H9 (cell line): Measurements from ENCODE around the gene RPL10A. TPM values are rescaled to one million over a fixed set of nuclear protein-coding genes. Genes with fewer than 3 reads are reported as not detected.

Experiments
- DNase-seq: peaks from one replicate; pipeline ENCODE4 v3.0.0-alpha.2; 2017
- H2AFZ ChIP-seq: one replicate; pipeline ENCODE4 v1.6.1; 2013; ENCODE audit warnings: mild to moderate bottlenecking, low read length, control low read depth, moderate library complexity
- H2AK5ac ChIP-seq: 2 replicates; pipeline ENCODE4 v1.6.1; 2013; ENCODE audit warnings: low read length, control low read depth, mixed read lengths; ENCODE audit not compliant: insufficient read length
- H2BK120ac ChIP-seq: one replicate; pipeline ENCODE4 v1.6.1; 2013; ENCODE audit warnings: low read depth, mild to moderate bottlenecking, low read length, control low read depth, inconsistent platforms; ENCODE audit not compliant: poor library complexity, severe bottlenecking
- H2BK12ac ChIP-seq: 2 replicates; pipeline ENCODE4 v1.6.1; 2013; ENCODE audit warnings: low read length, control low read depth, mixed read lengths, low read depth; ENCODE audit not compliant: insufficient read length
- H2BK15ac ChIP-seq: 2 replicates; pipeline ENCODE4 v1.6.1; 2013; ENCODE audit warnings: low read depth, low read length, control low read depth
- H2BK20ac ChIP-seq: one replicate; pipeline ENCODE4 v1.6.1; 2013; ENCODE audit warnings: low read depth, mild to moderate bottlenecking, low read length, control low read depth, inconsistent platforms; ENCODE audit not compliant: poor library complexity, severe bottlenecking
- H2BK5ac ChIP-seq: 2 replicates; pipeline ENCODE4 v1.6.1; 2013; ENCODE audit warnings: low read length, control low read depth, mixed read lengths; ENCODE audit not compliant: insufficient read length
- H3K14ac ChIP-seq: 2 replicates; pipeline ENCODE4 v1.6.1; 2013; ENCODE audit warnings: low read length, control low read depth; ENCODE audit not compliant: insufficient read depth
- H3K18ac ChIP-seq: 2 replicates; pipeline ENCODE4 v1.6.1; 2013; ENCODE audit warnings: low read depth, mild to moderate bottlenecking, mixed read lengths, low read length, control low read depth; ENCODE audit not compliant: insufficient read length
- H3K23ac ChIP-seq: 2 replicates; pipeline ENCODE4 v1.6.1; 2013; ENCODE audit warnings: low read length, control low read depth, mixed read lengths, low read depth; ENCODE audit not compliant: insufficient read length
- H3K23me2 ChIP-seq: 2 replicates; pipeline ENCODE4 v1.6.1; 2013; ENCODE audit warnings: low read depth, mild to moderate bottlenecking, mixed read lengths, low read length, control low read depth; ENCODE audit not compliant: insufficient read length, poor library complexity, severe bottlenecking
- H3K27ac ChIP-seq: 2 replicates; pipeline ENCODE4 v1.5.1; 2013; ENCODE audit warnings: low read length, control low read depth, mixed read lengths, low read depth; ENCODE audit not compliant: insufficient read length
- H3K27me3 ChIP-seq: 2 replicates; pipeline ENCODE4 v1.6.1; 2013; ENCODE audit warnings: low read length, control low read depth, inconsistent platforms; ENCODE audit not compliant: insufficient read depth
- H3K4ac ChIP-seq: 2 replicates; pipeline ENCODE4 v1.6.1; 2013; ENCODE audit warnings: low read depth, mild to moderate bottlenecking, control low read depth, inconsistent platforms, low read length, moderate library complexity
- H3K4me1 ChIP-seq: 2 replicates; pipeline ENCODE4 v1.6.1; 2013; ENCODE audit warnings: low read length, control low read depth, inconsistent platforms; ENCODE audit not compliant: insufficient read depth
- H3K4me2 ChIP-seq: 2 replicates; pipeline ENCODE4 v1.6.1; 2013; ENCODE audit warnings: low read length, control low read depth, mixed read lengths; ENCODE audit not compliant: insufficient read length, insufficient read depth
- H3K56ac ChIP-seq: 2 replicates; pipeline ENCODE4 v1.6.1; 2013; ENCODE audit warnings: low read depth, mild to moderate bottlenecking, mixed read lengths, low read length, control low read depth; ENCODE audit not compliant: insufficient read length
- H3K79me1 ChIP-seq: 2 replicates; pipeline ENCODE4 v1.6.1; 2013; ENCODE audit warnings: low read depth, mild to moderate bottlenecking, moderate library complexity, low read length, control low read depth, inconsistent platforms; ENCODE audit not compliant: insufficient read depth, poor library complexity, severe bottlenecking
- H3K79me2 ChIP-seq: 2 replicates; pipeline ENCODE4 v1.6.1; 2013; ENCODE audit warnings: low read length, control low read depth, inconsistent platforms; ENCODE audit not compliant: insufficient read depth
- H3K9ac ChIP-seq: 2 replicates; pipeline ENCODE4 v1.6.1; 2013; ENCODE audit warnings: low read length, control low read depth, mixed read lengths; ENCODE audit not compliant: insufficient read length; ENCODE audit errors: extremely low read depth
- H3K9me3 ChIP-seq: one replicate; pipeline ENCODE4 v1.6.1; 2013; ENCODE audit warnings: low read depth, low read length, inconsistent platforms; ENCODE audit not compliant: control insufficient read depth
- H3T11ph ChIP-seq: one replicate; pipeline ENCODE4 v1.6.1; 2013; ENCODE audit warnings: mild to moderate bottlenecking, low read length, control low read depth, inconsistent platforms
- H4K20me1 ChIP-seq: one replicate; pipeline ENCODE4 v1.6.1; 2013; ENCODE audit not compliant: control insufficient read depth, insufficient read length, insufficient read depth
- H4K5ac ChIP-seq: 2 replicates; pipeline ENCODE4 v1.6.1; 2013; ENCODE audit warnings: low read depth, mild to moderate bottlenecking, mixed read lengths, low read length, control low read depth; ENCODE audit not compliant: insufficient read length
- H4K8ac ChIP-seq: replicated peaks from 2 replicates; pipeline ENCODE4 v1.6.1; 2013; ENCODE audit warnings: low read length, control low read depth, mixed read lengths, low read depth; ENCODE audit not compliant: insufficient read length
- H4K91ac ChIP-seq: 2 replicates; pipeline ENCODE4 v1.6.1; 2013; ENCODE audit warnings: low read depth, mild to moderate bottlenecking, moderate library complexity, mixed read lengths, low read length, control low read depth; ENCODE audit not compliant: insufficient read length
- H3K27ac Mint-ChIP-seq, 3 experiments: 2 replicates in 2 of 3; 3 replicates in 1 of 3; pipeline ENCODE4 v1.8.0; 2020 to 2021; ENCODE audit warnings: mixed read lengths in 3 of 3, mild to moderate bottlenecking in 1 of 3, moderate library complexity in 1 of 3
- H3K27me3 Mint-ChIP-seq: 2 replicates; pipeline ENCODE4 v1.8.0; 2021; ENCODE audit warnings: low read depth, mild to moderate bottlenecking, moderate library complexity, mixed read lengths
- H3K36me3 Mint-ChIP-seq, 3 experiments: 2 replicates in 2 of 3; 3 replicates in 1 of 3; pipeline ENCODE4 v1.8.0; 2020 to 2021; ENCODE audit warnings: low read depth in 3 of 3, mixed read lengths in 3 of 3; ENCODE audit not compliant: insufficient read depth in 1 of 3
- H3K4me1 Mint-ChIP-seq, 2 experiments: 2 replicates each; pipeline ENCODE4 v1.8.0; 2020; ENCODE audit warnings: mixed read lengths in 2 of 2
- H3K4me3 Mint-ChIP-seq, 2 experiments: 2 replicates in 1 of 2; 3 replicates in 1 of 2; pipeline ENCODE4 v1.8.0; 2020 to 2021; ENCODE audit warnings: mild to moderate bottlenecking in 2 of 2, mixed read lengths in 2 of 2, moderate library complexity in 1 of 2
- H3K9me3 Mint-ChIP-seq, 2 experiments: 2 replicates in 1 of 2; 3 replicates in 1 of 2; pipeline ENCODE4 v1.8.0; 2020; ENCODE audit warnings: mild to moderate bottlenecking in 2 of 2, mixed read lengths in 2 of 2, moderate library complexity in 1 of 2
- CTCF ChIP-seq: fragments of 200-600 bp; sonication (generic); conservative IDR thresholded peaks from 3 replicates; pipeline ENCODE4 v1.8.0; 2021; ENCODE audit warnings: antibody characterized with exemption, mild to moderate bottlenecking
- WGBS: extraction: QIAGEN DNeasy Blood & Tissue Kit; methylation state at CpG from one replicate; pipeline ENCODE4 v1.1.7; 2013; ENCODE audit warnings: missing lambda C conversion rate, low lambda C conversion rate, mixed read lengths; ENCODE audit not compliant: insufficient read length; ENCODE audit errors: extremely low coverage; 5-methylcytosine and 5-hydroxymethylcytosine counted together
- total RNA-seq: library from RNA; stranded (reverse); gene quantifications from 2 replicates; pipeline ENCODE4 v1.2.1, GENCODE V29; 2021

RPL10A gene
- total RNA-seq, 1 experiment from 2014 or later = 1,830 TPM

GRCh38 chr6:35481226-35481625, 13.0 kb downstream of the RPL10A start:
- H3K9ac ChIP-seq = no peak overlapping the region
- no peak overlapping the region; a peak in 1 of 5 replicates for H3K4me3 Mint-ChIP-seq

More at GRCh38 chr6:35481226-35481625, 13.0 kb downstream of the RPL10A start:
- Histone ChIP-seq H2BK15ac (no peak overlapping the region), H3K4ac (no peak overlapping the region), H3K4me1 (peaks cover 7% of the 10 kb centered on the region; the same call in 1 of the 2 replicates), H3K18ac (no peak overlapping the region), H4K91ac (no peak overlapping the region), H2BK12ac (no peak overlapping the region), H4K20me1 (no peaks in the 10 kb centered on the region), H2BK20ac (no peak overlapping the region), H3K23me2 (peaks cover 8% of the 10 kb centered on the region), H3K79me2 (no peaks in the 10 kb centered on the region), H3K4me2 (no peak overlapping the region), H3K14ac (no peak overlapping the region), H3K27ac (no peak overlapping the region), H3T11ph (no peak overlapping the region), H3K79me1 (no peaks in the 10 kb centered on the region), H3K9me3 (no peaks in the 10 kb centered on the region), H3K23ac (no peak overlapping the region), H3K27me3 (no peaks in the 10 kb centered on the region), H4K5ac (no peak overlapping the region), H2AK5ac (no peak overlapping the region), H4K8ac (no peak overlapping the region), H3K56ac (no peak overlapping the region), H2BK5ac (no peak overlapping the region), H2BK120ac (no peak overlapping the region), H2AFZ (no peak overlapping the region)
- Mint-ChIP-seq H3K9me3 (no peaks in the 10 kb centered on the region), H3K4me1 (peaks cover 15 to 25% of the 10 kb centered on the region in 2 experiments), H3K27me3 (no peaks in the 10 kb centered on the region; the same call in none of the 2 replicates), H3K36me3 (peaks cover 8 to 56% (median 32%) of the 10 kb centered on the region in 3 experiments), H3K27ac (peak overlapping the region in 2 of 3 experiments; percentile 49 to 52; a peak in 3 of 7 replicates)
- no peak for DNase-seq
- WGBS = no CpG with 5 or more reads among the region's 8 CpGs
- TF ChIP-seq CTCF = no peak
